Activated CD8-positive, alpha-beta memory T cell treated with anti-CD3 and anti-CD28 coated beads, Interleukin-2, amount 10 ng/mL, durations not matched to agents 7 days and 5 days (primary cell): ENCODE data around the gene C1QL1. TPM values are rescaled to one million over a fixed set of nuclear protein-coding genes. Genes with fewer than 3 reads are reported as not detected.

Source experiments
- ATAC-seq: fragments of 150-1000 bp; cut with Tn5 transposase; one replicate; pipeline ENCODE4 v1.10.0; 2021; ENCODE audit warnings: moderate library complexity
- CTCF ChIA-PET: fragments of 350-600 bp; sonication (Branson Sonifier 250); formaldehyde crosslinking; loops from one replicate; lab custom pipeline; 2021; ENCODE audit warnings: antibody characterized with exemption; lab: Charles Lee
- DNase-seq: peaks from one replicate; pipeline ENCODE4 v3.0.0-alpha.2; 2020
- H3K27ac Mint-ChIP-seq: one replicate; pipeline ENCODE4 v1.8.0; 2021; ENCODE audit warnings: mild to moderate bottlenecking, mixed read lengths
- H3K27me3 Mint-ChIP-seq: one replicate; pipeline ENCODE4 v1.8.0; 2021; ENCODE audit warnings: mixed read lengths
- H3K36me3 Mint-ChIP-seq: one replicate; pipeline ENCODE4 v1.8.0; 2021; ENCODE audit warnings: mild to moderate bottlenecking, mixed read lengths
- H3K4me1 Mint-ChIP-seq: one replicate; pipeline ENCODE4 v1.8.0; 2021; ENCODE audit warnings: mixed read lengths
- H3K4me3 Mint-ChIP-seq: one replicate; pipeline ENCODE4 v1.8.0; 2021; ENCODE audit warnings: mild to moderate bottlenecking, moderate library complexity, mixed read lengths
- H3K9me3 Mint-ChIP-seq: one replicate; pipeline ENCODE4 v1.8.0; 2022; ENCODE audit warnings: low read depth, mixed read lengths
- total RNA-seq, 2 experiments: library from RNA; stranded (reverse); gene quantifications; one replicate each; pipeline ENCODE4 v1.2.3, GENCODE V29; 2021

Gene C1QL1
- total RNA-seq, 2 experiments from 2014 or later = 0.33 to 0.38 TPM

DNA sequence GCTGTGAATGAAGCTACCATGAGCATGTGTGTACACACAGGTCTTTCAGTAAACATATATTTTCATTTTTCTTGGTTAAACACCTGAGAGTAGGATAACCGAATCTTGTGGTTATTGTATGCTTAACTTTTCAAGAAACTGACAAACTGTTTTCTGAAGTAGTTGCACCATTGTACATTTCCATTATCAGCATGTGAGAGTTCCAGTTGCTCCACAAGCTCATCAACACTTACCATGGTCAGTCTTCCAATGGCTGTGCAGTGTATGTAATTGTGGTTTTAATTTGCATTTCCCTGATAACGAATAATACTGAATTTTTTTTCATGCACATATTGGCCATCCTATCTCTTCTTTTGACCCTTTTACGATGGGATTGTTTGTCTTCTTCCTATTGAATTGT is 31.3 kb upstream of the C1QL1 start:
- DNase-seq (no peak), ATAC-seq (no peak)
- H3K9me3 Mint-ChIP-seq = no peaks in the 10 kb centered on the region
- no peak overlapping the region for H3K4me3 Mint-ChIP-seq
- no peak overlapping the region for H3K27ac Mint-ChIP-seq
- no peaks in the 10 kb centered on the region for H3K36me3 Mint-ChIP-seq
- H3K4me1 Mint-ChIP-seq = no peaks in the 10 kb centered on the region
- H3K27me3 Mint-ChIP-seq = peaks cover 32% of the 10 kb centered on the region
- CTCF ChIA-PET = no interaction called here

DNA sequence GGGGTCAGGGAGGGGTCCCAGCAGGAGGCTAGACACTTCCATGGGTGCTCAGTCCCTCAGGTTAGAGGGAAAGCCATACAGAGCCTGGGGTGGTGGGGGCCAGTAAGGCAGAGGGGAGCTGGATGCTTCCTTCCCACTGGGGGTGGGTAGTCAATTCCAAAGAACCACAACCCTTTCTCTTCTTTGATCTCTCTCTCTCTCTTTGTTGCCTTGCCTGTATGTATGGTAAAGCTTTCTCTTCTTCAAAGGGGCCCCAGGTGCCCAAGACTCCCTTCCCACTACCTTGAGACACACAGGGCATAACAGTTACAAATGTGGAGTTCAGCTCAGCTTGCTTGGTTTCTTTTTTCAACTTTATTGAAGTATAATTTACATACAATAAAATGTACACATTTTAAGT is 30.5 kb upstream of the C1QL1 start:
- no peak for ATAC-seq
- Mint-ChIP-seq H3K27ac (no peak overlapping the region), H3K36me3 (no peaks in the 10 kb centered on the region), H3K27me3 (peaks cover 25% of the 10 kb centered on the region), H3K4me3 (no peak overlapping the region), H3K9me3 (no peaks in the 10 kb centered on the region), H3K4me1 (no peaks in the 10 kb centered on the region)
- no peak for DNase-seq
- CTCF ChIA-PET = interaction anchor here (0.5 kb wide), 1 partner anchor 376 kb away, joined by 3 read pairs; no protein-coding TSS in a partner anchor

DNA sequence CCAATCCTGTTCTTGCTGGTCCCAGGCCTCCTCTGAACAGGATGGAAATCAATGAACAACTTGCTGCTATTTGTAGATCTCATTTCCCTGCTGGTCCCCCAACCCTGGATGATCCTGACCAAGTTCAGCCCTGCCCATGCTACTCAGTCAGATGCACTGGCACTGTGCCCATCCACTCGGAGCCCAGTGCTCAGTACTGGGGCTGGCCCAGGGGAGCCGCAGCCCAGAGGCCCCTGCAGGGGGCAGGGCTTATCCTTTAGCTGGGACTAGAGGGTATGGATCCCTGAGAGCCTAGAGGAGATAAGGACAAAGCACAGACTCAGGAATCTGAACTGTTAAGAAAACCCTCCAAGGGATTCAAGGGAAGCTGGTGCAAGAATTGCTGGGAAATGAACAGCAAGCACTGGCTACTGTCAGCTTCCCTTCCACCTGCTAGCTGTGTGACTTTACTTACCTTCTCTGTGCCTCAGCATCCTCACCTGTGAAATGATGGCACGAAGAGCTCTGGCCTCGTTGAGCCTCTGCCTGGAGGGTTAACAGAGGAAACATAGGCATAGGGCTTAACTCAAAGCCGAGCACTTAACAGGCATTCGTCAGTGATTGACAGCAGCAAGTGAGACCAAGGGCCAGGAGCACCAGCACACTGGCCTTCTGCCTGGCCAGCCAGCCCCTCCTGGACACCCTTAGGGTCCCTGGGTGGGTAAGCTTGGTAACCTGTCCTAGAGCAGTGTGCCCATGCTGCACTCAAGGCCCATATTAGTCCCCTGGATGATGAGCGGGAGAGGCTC is 29.8 kb upstream of the C1QL1 start:
- Mint-ChIP-seq H3K9me3 (no peaks in the 10 kb centered on the region), H3K27ac (no peak overlapping the region), H3K36me3 (no peaks in the 10 kb centered on the region), H3K4me1 (no peaks in the 10 kb centered on the region), H3K27me3 (peaks cover 21% of the 10 kb centered on the region), H3K4me3 (no peak overlapping the region)
- ATAC-seq (no peak), DNase-seq (no peak)
- CTCF ChIA-PET = interaction anchor here (0.5 kb wide), 1 partner anchor 376 kb away, joined by 3 read pairs; no protein-coding TSS in a partner anchor

DNA sequence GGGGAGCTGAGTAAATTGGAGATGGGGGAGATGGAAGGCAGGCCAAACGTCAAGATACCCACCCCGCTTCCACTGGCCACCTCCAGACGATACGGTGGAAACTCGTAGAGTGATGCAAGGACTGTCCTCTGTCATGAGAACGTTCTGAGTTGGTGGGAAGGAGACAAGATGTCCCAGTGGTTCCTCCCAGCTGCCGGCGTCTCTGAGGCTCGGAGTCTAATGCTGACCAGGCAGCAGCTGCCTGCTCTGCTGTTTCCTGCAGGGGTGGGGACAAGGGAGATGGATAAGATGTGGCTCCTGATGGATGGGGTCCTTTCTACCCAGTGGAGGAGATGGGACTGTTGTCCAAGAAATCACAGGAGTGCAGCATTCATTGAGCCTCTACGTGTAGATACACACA is 28.2 kb upstream of the C1QL1 start:
- ATAC-seq = no peak
- H3K27me3 Mint-ChIP-seq = peaks cover 27% of the 10 kb centered on the region

DNA sequence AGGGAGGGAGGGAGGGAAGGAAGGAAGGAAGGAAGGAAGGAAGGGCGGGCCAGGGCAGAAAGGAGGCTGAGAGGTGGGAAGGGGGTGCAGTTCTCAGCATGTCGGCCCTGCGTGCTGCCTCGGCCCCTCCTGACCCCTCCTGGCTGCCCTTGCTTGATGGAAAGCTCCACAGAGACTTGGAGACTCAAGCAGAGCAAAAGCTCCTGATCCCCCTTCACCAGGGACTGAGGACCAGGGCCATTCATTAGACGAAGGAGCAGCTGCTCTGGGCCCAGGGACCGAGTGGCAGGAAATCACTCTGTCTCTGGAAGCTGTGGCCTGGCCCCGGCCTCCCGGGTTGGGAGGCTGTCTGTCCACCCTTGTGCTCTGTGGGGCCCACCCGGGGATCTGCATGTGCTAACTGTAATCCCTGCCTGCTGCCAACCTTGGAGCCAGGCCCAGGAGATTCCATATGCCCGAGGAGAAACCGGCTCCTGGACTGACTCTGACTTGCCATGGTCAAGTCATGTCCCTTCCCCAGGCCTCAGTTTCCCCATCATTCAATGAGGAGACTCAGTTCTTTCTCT is 27.4 kb upstream of the C1QL1 start:
- H3K36me3 Mint-ChIP-seq = no peaks in the 10 kb centered on the region
- CTCF ChIA-PET = no interaction called here
- ATAC-seq = no peak
- no peaks in the 10 kb centered on the region for H3K9me3 Mint-ChIP-seq
- peaks cover 31% of the 10 kb centered on the region for H3K27me3 Mint-ChIP-seq
- H3K4me3 Mint-ChIP-seq = no peak overlapping the region
- H3K27ac Mint-ChIP-seq = no peak overlapping the region
- H3K4me1 Mint-ChIP-seq = no peaks in the 10 kb centered on the region
- DNase-seq = no peak

More for the DNA sequence above, 28.2 kb upstream of the C1QL1 start:
- DNase-seq = no peak
- CTCF ChIA-PET = no interaction called here
- no peaks in the 10 kb centered on the region for H3K9me3 Mint-ChIP-seq
- no peaks in the 10 kb centered on the region for H3K36me3 Mint-ChIP-seq
- no peak overlapping the region for H3K27ac Mint-ChIP-seq
- no peaks in the 10 kb centered on the region for H3K4me1 Mint-ChIP-seq
- H3K4me3 Mint-ChIP-seq = no peak overlapping the region

DNA sequence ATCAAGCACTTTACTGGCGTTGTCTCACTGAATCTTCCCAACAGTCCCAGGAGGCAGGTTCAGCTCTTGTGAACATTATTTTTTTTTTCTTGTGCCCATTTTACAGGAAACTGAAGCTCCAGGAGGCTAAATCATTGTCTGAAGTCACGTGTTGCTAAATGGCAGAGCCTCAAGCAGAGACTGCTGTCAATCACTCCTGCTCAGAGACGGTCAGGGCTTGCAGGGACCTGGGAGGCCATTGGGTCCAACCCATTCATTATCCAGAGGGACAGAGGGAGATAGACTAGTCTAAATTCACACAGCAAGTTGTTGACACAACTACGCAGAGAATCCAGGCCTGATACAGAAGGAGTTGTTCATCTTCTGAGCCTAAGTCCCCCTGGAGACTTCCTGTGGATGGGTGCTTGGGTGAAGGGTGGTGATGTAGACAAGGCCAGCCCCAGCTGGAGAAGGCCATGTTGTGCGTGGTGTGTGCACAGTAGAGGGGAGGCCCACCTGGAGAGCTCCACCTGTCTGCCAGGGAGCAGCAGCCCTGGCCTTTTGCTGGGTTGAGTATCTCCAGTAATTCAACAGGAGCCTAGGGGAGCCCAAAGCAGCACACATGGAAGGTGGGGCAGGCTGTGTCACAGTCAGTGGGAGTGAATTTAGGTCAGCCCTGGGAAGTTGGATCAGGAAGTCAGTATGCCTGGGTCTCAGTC is 24.3 kb upstream of the C1QL1 start:
- CTCF ChIA-PET = interaction anchor here (1.3 to 1.6 kb wide), 3 partner anchors 17 to 73 kb away, joined by 4 read pairs; no protein-coding TSS in a partner anchor
- H3K4me1 Mint-ChIP-seq = no peaks in the 10 kb centered on the region
- ATAC-seq = no peak

DNA sequence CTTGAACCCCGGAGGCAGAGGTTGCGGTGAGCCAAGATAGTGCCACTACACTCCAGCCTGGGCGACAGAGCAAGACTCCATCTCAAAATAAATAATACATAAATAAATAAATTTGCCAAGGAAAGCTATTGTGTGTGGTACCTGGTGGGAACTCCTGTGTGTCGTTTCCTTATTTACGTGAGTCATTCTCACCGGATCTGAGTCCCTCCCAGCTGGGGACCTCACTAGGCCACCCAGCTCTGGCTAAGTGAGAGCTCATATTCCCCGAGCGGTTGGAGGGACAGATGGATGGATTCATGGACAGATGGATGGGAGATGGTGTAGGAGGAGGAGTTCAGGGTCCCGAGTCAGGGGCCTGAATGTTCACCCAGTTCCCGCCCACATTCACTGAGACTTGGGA is 22.9 kb upstream of the C1QL1 start:
- ATAC-seq (no peak), DNase-seq (no peak)
- H3K4me1 Mint-ChIP-seq = no peaks in the 10 kb centered on the region
- peaks cover 44% of the 10 kb centered on the region for H3K27me3 Mint-ChIP-seq
- H3K4me3 Mint-ChIP-seq = no peak overlapping the region
- H3K27ac Mint-ChIP-seq = no peak overlapping the region
- H3K9me3 Mint-ChIP-seq = no peaks in the 10 kb centered on the region
- CTCF ChIA-PET = interaction anchor here (1.3 to 1.6 kb wide), 2 partner anchors 31 to 71 kb away, joined by 4 to 5 read pairs; no protein-coding TSS in a partner anchor
- H3K36me3 Mint-ChIP-seq = no peaks in the 10 kb centered on the region

More for the DNA sequence above, 24.3 kb upstream of the C1QL1 start:
- Mint-ChIP-seq H3K36me3 (no peaks in the 10 kb centered on the region), H3K27ac (no peak overlapping the region), H3K9me3 (no peaks in the 10 kb centered on the region), H3K27me3 (peaks cover 42% of the 10 kb centered on the region), H3K4me3 (no peak overlapping the region)
- DNase-seq = no peak

DNA sequence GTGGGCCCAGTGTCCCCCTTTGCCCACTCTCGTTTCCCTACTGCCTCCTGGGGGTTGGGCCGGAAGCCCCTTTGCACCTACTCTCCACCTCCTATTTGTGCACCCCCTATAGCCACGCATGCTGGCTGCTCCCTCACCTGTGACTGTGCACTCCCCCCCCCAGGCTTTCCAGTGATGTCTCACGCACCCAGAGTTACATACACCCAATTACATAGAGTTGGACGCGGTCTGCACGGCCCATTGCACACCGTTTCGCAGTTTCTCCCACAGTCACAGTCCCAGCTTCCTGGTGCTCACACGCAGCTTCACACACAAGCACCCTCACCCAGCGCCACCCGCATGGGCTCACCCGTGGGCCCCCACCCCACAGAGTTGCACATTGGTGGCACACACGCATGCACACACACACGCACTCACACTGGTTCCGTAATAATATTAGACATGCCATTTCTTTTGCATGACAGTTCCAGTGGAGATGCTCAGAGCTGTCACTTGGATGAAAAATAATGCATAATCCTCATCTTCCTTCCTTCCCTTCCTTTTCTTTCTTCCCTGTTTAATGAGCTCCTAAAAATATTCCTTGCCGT is 21.5 kb upstream of the C1QL1 start:
- peaks cover 49% of the 10 kb centered on the region for H3K27me3 Mint-ChIP-seq
- no peaks in the 10 kb centered on the region for H3K4me1 Mint-ChIP-seq
- DNase-seq = no peak
- no peaks in the 10 kb centered on the region for H3K36me3 Mint-ChIP-seq
- CTCF ChIA-PET = no interaction called here
- no peak overlapping the region for H3K4me3 Mint-ChIP-seq
- ATAC-seq = no peak
- H3K27ac Mint-ChIP-seq = no peak overlapping the region
- no peaks in the 10 kb centered on the region for H3K9me3 Mint-ChIP-seq

DNA sequence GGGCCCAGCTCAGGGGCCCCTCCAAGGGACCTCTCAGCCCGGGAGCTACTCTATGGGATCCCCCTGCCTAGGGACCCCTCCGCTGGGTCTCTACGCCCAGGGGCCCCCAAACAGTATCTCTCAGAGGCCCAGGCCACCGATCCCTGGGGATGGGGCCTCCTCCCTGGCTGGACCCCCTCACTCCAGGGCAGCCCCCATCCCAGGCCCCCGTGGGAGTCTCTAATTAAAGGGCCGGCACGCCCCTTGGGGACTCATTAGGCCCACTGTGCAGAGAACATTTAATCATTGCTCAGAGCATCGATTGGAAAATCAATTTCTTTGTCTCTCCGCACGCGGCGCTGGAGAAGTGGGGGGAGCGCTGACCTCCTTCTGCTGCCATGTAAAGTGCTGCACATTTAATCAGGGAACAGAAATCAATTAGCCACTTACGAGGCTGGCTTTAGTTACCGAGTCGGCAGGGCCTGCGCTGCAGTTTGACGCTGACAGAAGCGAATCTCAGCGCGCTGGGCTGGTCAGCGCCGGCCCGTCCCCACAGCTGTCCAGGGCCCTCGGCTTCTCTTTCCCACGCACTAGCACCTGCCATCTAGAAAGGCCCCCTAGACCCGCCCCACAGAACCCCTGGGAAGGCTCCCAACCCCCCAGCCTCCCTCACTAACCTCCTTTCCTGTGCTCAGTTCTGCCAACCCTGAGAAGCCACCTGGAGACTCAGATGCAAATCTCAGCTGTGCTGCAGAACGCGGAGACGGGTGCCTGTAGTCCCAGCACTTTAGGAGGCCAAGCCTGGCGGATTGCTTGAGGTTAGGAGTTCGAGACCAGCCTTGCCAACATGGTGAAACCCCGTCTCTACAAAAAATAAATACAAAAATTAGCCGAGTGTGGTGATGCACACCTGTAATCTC is 20.2 kb upstream of the C1QL1 start:
- peaks cover 49% of the 10 kb centered on the region for H3K27me3 Mint-ChIP-seq
- no peaks in the 10 kb centered on the region for H3K36me3 Mint-ChIP-seq
- no peak overlapping the region for H3K4me3 Mint-ChIP-seq
- ATAC-seq (no peak), DNase-seq (no peak)
- CTCF ChIA-PET = interaction anchor here (1.1 kb wide), 1 partner anchor 23 kb away, joined by 3 read pairs; no protein-coding TSS in a partner anchor
- no peaks in the 10 kb centered on the region for H3K9me3 Mint-ChIP-seq
- no peaks in the 10 kb centered on the region for H3K4me1 Mint-ChIP-seq
- H3K27ac Mint-ChIP-seq = no peak overlapping the region

DNA sequence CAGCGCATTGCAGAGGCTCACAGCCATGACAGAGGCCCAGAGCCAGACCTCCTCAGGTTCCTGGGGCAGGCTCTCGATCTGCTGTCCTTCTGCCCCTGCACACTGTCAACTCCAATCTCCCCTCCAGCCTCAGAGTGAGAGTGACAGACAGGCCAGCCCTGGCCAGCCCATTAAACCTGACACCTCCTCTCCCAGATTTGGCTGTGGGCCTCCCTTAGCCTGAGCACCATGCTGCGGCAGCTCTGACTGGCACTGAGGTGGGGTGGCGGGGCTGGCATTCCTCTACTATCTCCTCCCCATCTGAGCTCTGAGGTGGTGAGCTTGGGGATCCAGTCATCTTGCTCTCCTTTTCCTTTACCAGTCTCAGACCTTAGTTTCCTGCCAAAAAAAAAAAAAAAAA is 15.5 kb upstream of the C1QL1 start:
- Mint-ChIP-seq H3K4me3 (no peak overlapping the region), H3K36me3 (peaks cover 2% of the 10 kb centered on the region), H3K4me1 (no peaks in the 10 kb centered on the region), H3K27ac (no peak overlapping the region), H3K9me3 (no peaks in the 10 kb centered on the region), H3K27me3 (peaks cover 47% of the 10 kb centered on the region)
- no peak for ATAC-seq
- CTCF ChIA-PET = interaction anchor here (1.0 to 1.2 kb wide), 2 partner anchors 13 to 14 kb away, joined by 3 read pairs; no protein-coding TSS in a partner anchor
- DNase-seq = no peak

DNA sequence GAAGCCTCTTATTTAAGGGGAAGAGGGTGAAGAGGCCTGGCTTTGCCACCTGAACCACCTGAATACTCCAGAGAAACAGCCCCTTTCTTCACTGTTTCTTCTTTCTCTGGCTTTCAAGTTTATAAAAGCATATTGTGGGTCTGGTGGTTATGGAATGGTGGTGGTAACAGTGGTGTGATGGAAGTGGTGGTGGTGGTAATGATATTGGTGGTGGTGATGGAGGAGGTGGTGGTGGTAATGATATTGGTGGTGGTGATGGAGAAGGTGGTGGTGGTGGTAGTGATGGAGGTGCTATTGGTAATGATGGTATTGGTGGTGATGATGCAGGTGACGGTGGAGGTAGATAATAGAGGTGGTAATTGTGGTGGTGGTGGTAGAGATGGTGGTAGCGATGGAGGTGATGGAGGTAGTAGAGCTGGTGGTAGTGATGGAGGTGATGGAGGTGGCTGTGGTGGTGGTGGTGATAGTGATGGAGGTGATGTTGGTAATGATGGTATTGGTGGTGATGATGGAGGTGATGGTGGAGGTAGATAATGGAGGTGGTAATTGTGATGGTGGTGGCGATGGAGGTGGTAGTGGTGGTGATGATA is 14.1 kb upstream of the C1QL1 start:
- CTCF ChIA-PET = interaction anchor here (1.2 kb wide), 1 partner anchor 11 kb away, joined by 3 read pairs; no protein-coding TSS in a partner anchor
- no peak for DNase-seq
- Mint-ChIP-seq H3K36me3 (peaks cover 2% of the 10 kb centered on the region), H3K4me1 (no peaks in the 10 kb centered on the region), H3K27ac (no peak overlapping the region), H3K4me3 (no peak overlapping the region), H3K27me3 (peaks cover 44% of the 10 kb centered on the region), H3K9me3 (no peaks in the 10 kb centered on the region)
- no peak for ATAC-seq

DNA sequence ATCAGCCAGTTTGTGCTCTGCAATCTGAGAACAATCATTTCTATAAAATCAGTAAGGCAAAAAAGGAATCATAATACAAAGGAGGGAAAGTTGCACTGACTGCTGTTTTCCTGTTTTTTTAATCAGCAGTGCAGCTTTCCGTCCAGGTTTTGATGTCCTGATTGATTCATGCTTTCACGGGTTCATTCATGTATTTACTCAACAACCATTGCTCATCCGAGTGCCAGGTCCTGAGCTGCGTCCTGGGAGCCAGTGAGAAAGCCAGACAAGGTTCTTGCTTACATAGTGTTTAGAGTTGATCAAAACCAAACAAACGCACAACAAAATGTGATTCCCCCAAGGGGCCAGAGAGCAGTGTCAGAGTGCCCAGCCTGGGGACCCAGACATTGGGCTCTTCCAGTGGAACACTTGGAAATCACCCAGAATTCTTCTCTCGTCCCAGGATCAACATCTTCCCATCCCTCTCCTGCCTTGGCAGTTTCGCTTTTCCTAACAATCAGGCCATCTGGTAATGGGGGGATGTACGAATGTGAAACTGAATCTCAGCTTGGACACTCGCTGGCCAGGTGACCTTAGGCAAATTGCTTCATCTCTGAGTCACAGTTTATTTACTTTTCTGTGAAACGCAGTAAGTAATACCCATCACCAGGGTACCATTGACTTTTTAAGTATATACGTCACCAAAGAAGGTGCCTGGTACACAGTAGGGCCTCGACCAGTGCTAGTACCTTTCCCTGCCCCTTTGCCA is 13.3 kb upstream of the C1QL1 start:
- Mint-ChIP-seq H3K4me3 (no peak overlapping the region), H3K27ac (no peak overlapping the region)

More for the DNA sequence above, 13.3 kb upstream of the C1QL1 start:
- Mint-ChIP-seq H3K4me1 (no peaks in the 10 kb centered on the region), H3K36me3 (peaks cover 2% of the 10 kb centered on the region), H3K9me3 (no peaks in the 10 kb centered on the region), H3K27me3 (peaks cover 48% of the 10 kb centered on the region)
- CTCF ChIA-PET = no interaction called here
- ATAC-seq (no peak), DNase-seq (no peak)
